NT2/D1 (cell line): Measurements from ENCODE around the gene CLCN4.

ENCODE experiments used
- DNase-seq: peaks from one replicate; pipeline ENCODE4 v3.0.0-alpha.2; 2011; ENCODE audit warnings: low read depth, low spot score
- H3K27me3 ChIP-seq: 2 replicates; pipeline ENCODE4 v1.6.0; 2011; ENCODE audit warnings: mild to moderate bottlenecking; ENCODE audit not compliant: insufficient read length, insufficient read depth
- H3K36me3 ChIP-seq: 2 replicates; pipeline ENCODE4 v1.6.1; 2011; ENCODE audit warnings: mild to moderate bottlenecking, low read length, mixed read lengths; ENCODE audit not compliant: insufficient read depth, insufficient read length
- H3K4me1 ChIP-seq: 2 replicates; pipeline ENCODE4 v1.5.1; 2011; ENCODE audit not compliant: insufficient read depth, insufficient read length
- H3K4me3 ChIP-seq: 2 replicates; pipeline ENCODE4 v1.5.1; 2011; ENCODE audit warnings: low read depth; ENCODE audit not compliant: insufficient read length
- H3K9ac ChIP-seq: 2 replicates; pipeline ENCODE4 v1.6.0; 2011; ENCODE audit warnings: low read depth; ENCODE audit not compliant: insufficient read length
- H3K9me3 ChIP-seq: 2 replicates; pipeline ENCODE4 v1.5.1; 2011; ENCODE audit warnings: mild to moderate bottlenecking, low read length; ENCODE audit not compliant: insufficient read depth
- SUZ12 ChIP-seq: IDR thresholded peaks from 2 replicates; pipeline ENCODE4 v1.6.1; 2011; ENCODE audit not compliant: insufficient read length, insufficient read depth; ENCODE audit errors: extremely low read depth
- YY1 ChIP-seq: IDR thresholded peaks from 2 replicates; pipeline ENCODE4 v1.6.1; 2011; ENCODE audit not compliant: insufficient read length, insufficient read depth
- ZNF274 ChIP-seq: IDR thresholded peaks from 2 replicates; pipeline ENCODE4 v1.6.1; 2011; ENCODE audit warnings: mild to moderate bottlenecking, low read depth, low read length

CLCN4 gene

GRCh38 chrX:10265775-10266174 lies 109.0 kb downstream of the CLCN4 start:
- Histone ChIP-seq H3K27me3 (no peaks in the 10 kb centered on the region), H3K9ac (no peak overlapping the region), H3K4me3 (no peak overlapping the region), H3K9me3 (no peaks in the 10 kb centered on the region), H3K36me3 (no peaks in the 10 kb centered on the region), H3K4me1 (no peaks in the 10 kb centered on the region)
- DNase-seq = no peak
- no peak for TF ChIP-seq YY1

DNA sequence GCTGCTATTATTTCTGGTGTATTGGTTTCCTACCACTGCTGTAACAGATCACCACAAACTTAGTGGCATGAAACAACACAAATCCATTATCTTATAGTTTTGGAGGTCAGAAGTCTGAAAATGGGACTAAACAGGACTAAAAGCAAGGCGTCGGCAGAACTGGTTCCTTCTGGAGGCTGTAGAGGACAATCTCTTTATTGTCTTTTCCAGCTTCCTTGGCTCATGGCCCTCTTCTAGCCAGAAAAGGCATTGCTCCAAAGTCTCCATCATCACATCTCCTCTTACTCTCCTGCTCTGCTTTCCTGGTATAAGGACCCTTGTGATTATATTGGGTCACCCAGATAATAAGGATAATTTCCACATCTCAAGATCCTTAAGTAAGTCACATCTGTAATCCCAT lies 121.9 kb downstream of the CLCN4 start:
- no peak overlapping the region for H3K9ac ChIP-seq
- H3K4me3 ChIP-seq = no peak overlapping the region
- no peaks in the 10 kb centered on the region for H3K9me3 ChIP-seq
- no peaks in the 10 kb centered on the region for H3K36me3 ChIP-seq
- no peaks in the 10 kb centered on the region for H3K27me3 ChIP-seq
- DNase-seq = no peak
- no peaks in the 10 kb centered on the region for H3K4me1 ChIP-seq
- TF ChIP-seq YY1 (no peak), SUZ12 (no peak), ZNF274 (no peak)

DNA sequence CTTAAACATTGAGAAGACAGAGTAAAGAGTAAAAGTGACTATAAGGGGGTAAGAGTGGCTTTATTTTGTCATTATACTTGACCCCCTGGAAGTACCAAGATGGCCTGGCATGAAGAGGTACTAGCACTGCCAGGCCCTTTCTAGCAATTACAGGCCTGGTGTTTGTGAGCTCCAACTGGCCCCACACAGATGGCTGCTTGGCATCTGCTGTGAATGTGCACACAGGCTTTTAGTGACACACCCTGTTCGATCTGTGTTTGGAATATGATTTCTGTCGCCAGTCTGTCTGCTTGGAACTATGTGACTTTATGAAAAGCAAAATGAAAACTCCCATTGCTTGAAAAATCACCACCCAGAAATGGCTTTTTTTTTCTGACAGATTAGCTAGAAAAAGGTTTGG lies 123.3 kb downstream of the CLCN4 start:
- Histone ChIP-seq H3K4me1 (no peaks in the 10 kb centered on the region), H3K27me3 (no peaks in the 10 kb centered on the region), H3K36me3 (no peaks in the 10 kb centered on the region), H3K4me3 (no peak overlapping the region), H3K9ac (no peak overlapping the region), H3K9me3 (no peaks in the 10 kb centered on the region)
- TF ChIP-seq YY1 = no peak
- TF ChIP-seq SUZ12 = no peak
- no peak for TF ChIP-seq ZNF274
- DNase-seq = no peak

- Histone ChIP-seq H3K4me3 (no peak overlapping the region), H3K9ac (no peak overlapping the region), H3K4me1 (no peaks in the 10 kb centered on the region), H3K27me3 (no peaks in the 10 kb centered on the region), H3K36me3 (no peaks in the 10 kb centered on the region), H3K9me3 (no peaks in the 10 kb centered on the region)
- no peak for DNase-seq
- no peak for TF ChIP-seq YY1
- no peak for TF ChIP-seq SUZ12
- TF ChIP-seq ZNF274 = no peak
These were observed 125.7 kb downstream of the CLCN4 start for GRCh38 chrX:10282490-10282889.

- no peak for DNase-seq
- Histone ChIP-seq H3K36me3 (no peaks in the 10 kb centered on the region), H3K4me3 (no peak overlapping the region), H3K9me3 (no peaks in the 10 kb centered on the region; the same call in 1 of the 2 replicates), H3K27me3 (no peaks in the 10 kb centered on the region), H3K4me1 (no peaks in the 10 kb centered on the region), H3K9ac (no peak overlapping the region)
- no peak for TF ChIP-seq SUZ12
- TF ChIP-seq YY1 = no peak
- no peak for TF ChIP-seq ZNF274
These were observed 129.4 kb downstream of the CLCN4 start for GRCh38 chrX:10286195-10286594.
